Neural progenitor cell (in vitro differentiated cells): ENCODE results near the gene GMNN.

Source experiments
- CTCF ChIP-seq: fragments of 200-600 bp; sonication (generic); IDR thresholded peaks from 2 replicates; pipeline ENCODE4 v1.5.1; 2017; ENCODE audit warnings: antibody characterized with exemption, mild to moderate bottlenecking
- EZH2 ChIP-seq: fragments of 200-600 bp; sonication (generic); IDR thresholded peaks from 2 replicates; pipeline ENCODE4 v1.6.1; 2017; ENCODE audit warnings: antibody characterized with exemption, mild to moderate bottlenecking, moderate library complexity

DNA sequence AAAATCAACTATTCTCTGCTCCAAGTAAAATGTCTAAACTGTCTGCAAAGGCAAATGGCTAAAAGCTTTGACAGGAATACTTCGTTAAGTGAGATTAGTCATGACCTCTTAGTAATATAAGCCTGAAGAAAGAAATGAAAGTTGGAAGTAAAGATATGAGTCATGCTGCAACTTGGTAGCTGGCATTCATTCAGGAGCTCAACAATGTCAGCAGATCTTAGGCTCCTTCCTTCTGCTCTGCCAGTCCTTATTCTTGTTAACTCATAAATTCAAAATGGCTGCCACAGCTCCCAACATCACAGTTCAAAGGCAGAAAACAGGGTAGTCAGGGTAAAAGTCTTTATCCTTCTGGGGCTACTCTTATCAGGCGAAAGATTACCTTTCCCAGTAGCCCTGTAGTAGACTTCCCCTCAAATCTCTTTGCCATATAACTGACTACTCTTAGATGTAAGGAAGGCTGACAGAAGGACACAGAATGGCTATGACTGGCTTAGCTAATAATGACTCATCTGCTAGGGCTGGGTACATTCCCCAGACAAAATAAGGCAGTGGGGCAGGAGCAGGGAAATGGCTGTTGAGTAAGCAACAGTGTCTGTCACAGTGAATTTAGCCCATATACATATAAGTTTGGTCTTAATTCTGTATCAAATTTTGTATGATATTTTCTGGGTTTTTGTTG, 31.3 kb upstream of the GMNN start:
- TF ChIP-seq CTCF (no peak), EZH2 (no peak)
